NCI-H1930 (cell line): ENCODE results near the gene ZNF775.

ENCODE experiments used
- DNase-seq, 2 experiments: peaks; one replicate each; lab custom pipeline; 2025; lab: John Stamatoyannopoulos, UW

ZNF775 gene

GRCh38 chr7:150412518-150413488 is 33.7 kb downstream of the ZNF775 start:
- no peak for DNase-seq

- DNase-seq, result no peak
These were observed 34.5 kb downstream of the ZNF775 start for GRCh38 chr7:150413640-150414081.

- DNase-seq, result no peak
These were observed 36.3 kb downstream of the ZNF775 start for GRCh38 chr7:150415161-150416153.

- DNase-seq, result no peak
These were observed 38.1 kb downstream of the ZNF775 start for GRCh38 chr7:150417239-150417638.

GRCh38 chr7:150417863-150418262 is 38.7 kb downstream of the ZNF775 start:
- DNase-seq, result no peak

- DNase-seq, result no peak
These were observed 41.1 kb downstream of the ZNF775 start for GRCh38 chr7:150420242-150420641.

- DNase-seq, result peak; percentile 77 to 79
These were observed 42.0 kb downstream of the ZNF775 start for GRCh38 chr7:150420987-150421674.

- no peak for DNase-seq
These were observed 42.7 kb downstream of the ZNF775 start for GRCh38 chr7:150421831-150422230.

GRCh38 chr7:150425670-150426069 is 46.5 kb downstream of the ZNF775 start:
- DNase-seq, result no peak

- DNase-seq, result no peak
These were observed 49.7 kb downstream of the ZNF775 start for GRCh38 chr7:150428671-150429451.

- no peak for DNase-seq
These were observed 50.6 kb downstream of the ZNF775 start for GRCh38 chr7:150429699-150430098.

- DNase-seq, result no peak
These were observed 51.4 kb downstream of the ZNF775 start for GRCh38 chr7:150430465-150431085.

- DNase-seq, result no peak
These were observed 52.9 kb downstream of the ZNF775 start for GRCh38 chr7:150431839-150432658.

- no peak for DNase-seq
These were observed 54.1 kb downstream of the ZNF775 start for GRCh38 chr7:150432915-150433892.

- no peak for DNase-seq
These were observed 55.1 kb downstream of the ZNF775 start for GRCh38 chr7:150434240-150434639.

- no peak for DNase-seq
These were observed 55.9 kb downstream of the ZNF775 start for GRCh38 chr7:150435047-150435389.

GRCh38 chr7:150435390-150436073 is 56.4 kb downstream of the ZNF775 start:
- no peak for DNase-seq

- no peak for DNase-seq
These were observed 60.8 kb downstream of the ZNF775 start for GRCh38 chr7:150439967-150440366.
